CD4-positive, alpha-beta T cell treated with Interleukin-17A for 1 hour (primary cell): ENCODE measurements around the gene CRIM1.

Source experiments
- DNase-seq: peaks from one replicate; pipeline ENCODE4 v3.0.0-alpha.2; 2020

CRIM1 gene

GRCh38 chr2:36373149-36373926 is 17.8 kb downstream of the CRIM1 start:
- DNase-seq, result no peak

- DNase-seq, result no peak
Measured at GRCh38 chr2:36374585-36374984, 19.0 kb downstream of the CRIM1 start.

GRCh38 chr2:36376319-36376765 is 20.8 kb downstream of the CRIM1 start:
- DNase-seq, result no peak

- no peak for DNase-seq
Measured at GRCh38 chr2:36376992-36377738, 21.6 kb downstream of the CRIM1 start.

- no peak for DNase-seq
Measured at GRCh38 chr2:36379710-36380448, 24.3 kb downstream of the CRIM1 start.

- no peak for DNase-seq
Measured at GRCh38 chr2:36380624-36381481, 25.3 kb downstream of the CRIM1 start.

GRCh38 chr2:36381993-36382392 is 26.4 kb downstream of the CRIM1 start:
- no peak for DNase-seq

GRCh38 chr2:36382472-36382871 is 26.9 kb downstream of the CRIM1 start:
- no peak for DNase-seq

GRCh38 chr2:36383726-36384125 is 28.1 kb downstream of the CRIM1 start:
- no peak for DNase-seq

GRCh38 chr2:36384454-36384853 is 28.9 kb downstream of the CRIM1 start:
- DNase-seq, result no peak

GRCh38 chr2:36385603-36386002 is 30.0 kb downstream of the CRIM1 start:
- DNase-seq, result no peak

GRCh38 chr2:36387258-36387916 is 31.8 kb downstream of the CRIM1 start:
- DNase-seq, result peak; percentile 5

- DNase-seq, result no peak
Measured at GRCh38 chr2:36388472-36388871, 32.9 kb downstream of the CRIM1 start.

- no peak for DNase-seq
Measured at GRCh38 chr2:36389091-36389564, 33.5 kb downstream of the CRIM1 start.

- DNase-seq, result no peak
Measured at GRCh38 chr2:36389577-36389976, 34.0 kb downstream of the CRIM1 start.

GRCh38 chr2:36392571-36393255 is 37.1 kb downstream of the CRIM1 start:
- no peak for DNase-seq

GRCh38 chr2:36393738-36394256 is 38.2 kb downstream of the CRIM1 start:
- DNase-seq, result no peak

GRCh38 chr2:36394804-36395203 is 39.2 kb downstream of the CRIM1 start:
- no peak for DNase-seq

GRCh38 chr2:36395866-36396265 is 40.3 kb downstream of the CRIM1 start:
- DNase-seq, result no peak

GRCh38 chr2:36396878-36397539 is 41.4 kb downstream of the CRIM1 start:
- no peak for DNase-seq
